ENCODE data around the gene DBNDD2.

The DBNDD2 gene

DNA sequence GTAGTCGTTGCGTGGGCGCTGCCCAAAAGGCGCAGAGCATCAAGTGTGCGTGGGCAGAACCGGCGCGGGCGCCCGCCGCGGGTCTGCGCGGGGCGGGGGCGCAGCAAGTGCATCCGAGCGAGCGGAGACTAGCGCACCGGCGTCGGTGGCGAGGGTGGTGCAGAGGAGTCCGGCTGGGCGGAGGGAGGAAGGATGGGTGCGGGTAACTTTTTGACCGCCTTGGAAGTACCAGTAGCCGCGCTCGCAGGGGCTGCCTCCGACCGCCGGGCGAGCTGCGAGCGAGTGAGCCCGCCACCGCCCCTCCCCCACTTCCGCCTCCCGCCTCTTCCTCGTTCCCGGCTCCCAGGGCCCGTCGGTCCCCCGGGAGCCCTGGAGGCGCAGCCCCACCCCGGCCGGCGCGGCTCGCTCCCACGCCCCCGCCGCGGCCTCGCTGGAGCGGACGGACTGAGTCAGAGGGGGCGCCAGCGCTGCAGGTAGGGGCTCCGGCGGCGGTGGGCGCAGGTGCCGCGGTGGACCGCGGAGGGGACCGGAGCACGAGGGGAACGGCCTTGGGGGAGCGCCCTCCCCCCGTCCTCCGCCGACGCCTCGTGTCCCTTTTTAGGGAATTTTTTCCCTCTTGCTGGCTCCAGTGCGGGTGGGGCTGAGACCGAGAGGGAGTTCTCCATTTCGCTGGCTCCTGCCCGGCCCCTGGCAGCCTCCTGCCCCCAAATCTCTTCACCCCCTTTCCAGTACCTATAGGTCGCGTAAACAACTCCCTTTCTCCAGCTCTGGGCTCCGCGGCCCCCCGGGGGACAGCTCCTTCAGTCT, 1.6 kb upstream of the DBNDD2 start (continued):
- TF ChIP-seq, protein P1, sequence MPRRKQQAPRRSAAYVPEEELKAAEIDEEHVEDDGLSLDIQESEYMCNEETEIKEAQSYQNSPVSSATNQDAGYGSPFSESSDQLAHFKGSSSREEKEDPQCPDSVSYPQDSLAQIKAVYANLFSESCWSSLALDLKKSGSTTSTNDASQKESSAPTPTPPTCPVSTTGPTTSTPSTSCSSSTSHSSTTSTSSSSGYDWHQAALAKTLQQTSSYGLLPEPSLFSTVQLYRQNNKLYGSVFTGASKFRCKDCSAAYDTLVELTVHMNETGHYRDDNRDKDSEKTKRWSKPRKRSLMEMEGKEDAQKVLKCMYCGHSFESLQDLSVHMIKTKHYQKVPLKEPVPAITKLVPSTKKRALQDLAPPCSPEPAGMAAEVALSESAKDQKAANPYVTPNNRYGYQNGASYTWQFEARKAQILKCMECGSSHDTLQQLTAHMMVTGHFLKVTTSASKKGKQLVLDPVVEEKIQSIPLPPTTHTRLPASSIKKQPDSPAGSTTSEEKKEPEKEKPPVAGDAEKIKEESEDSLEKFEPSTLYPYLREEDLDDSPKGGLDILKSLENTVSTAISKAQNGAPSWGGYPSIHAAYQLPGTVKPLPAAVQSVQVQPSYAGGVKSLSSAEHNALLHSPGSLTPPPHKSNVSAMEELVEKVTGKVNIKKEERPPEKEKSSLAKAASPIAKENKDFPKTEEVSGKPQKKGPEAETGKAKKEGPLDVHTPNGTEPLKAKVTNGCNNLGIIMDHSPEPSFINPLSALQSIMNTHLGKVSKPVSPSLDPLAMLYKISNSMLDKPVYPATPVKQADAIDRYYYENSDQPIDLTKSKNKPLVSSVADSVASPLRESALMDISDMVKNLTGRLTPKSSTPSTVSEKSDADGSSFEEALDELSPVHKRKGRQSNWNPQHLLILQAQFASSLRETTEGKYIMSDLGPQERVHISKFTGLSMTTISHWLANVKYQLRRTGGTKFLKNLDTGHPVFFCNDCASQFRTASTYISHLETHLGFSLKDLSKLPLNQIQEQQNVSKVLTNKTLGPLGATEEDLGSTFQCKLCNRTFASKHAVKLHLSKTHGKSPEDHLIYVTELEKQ (tag by site-specific recombination; IDR thresholded peaks at IDR 0.05; ENCODE audit: borderline replicate concordance): no peak
- TF ChIP-seq ZBTB7A (tag by site-specific recombination; IDR thresholded peaks at IDR 0.05; ENCODE audit: low read depth): peak; percentile 33; the same call in 1 of the 2 replicates
- no peak for TF ChIP-seq ZNF529 (tag by site-specific recombination; IDR thresholded peaks at IDR 0.05; ENCODE audit: insufficient replicate concordance)
- TF ChIP-seq ZNF350 (tag by site-specific recombination; IDR thresholded peaks at IDR 0.05): no peak
- TF ChIP-seq, protein P2, sequence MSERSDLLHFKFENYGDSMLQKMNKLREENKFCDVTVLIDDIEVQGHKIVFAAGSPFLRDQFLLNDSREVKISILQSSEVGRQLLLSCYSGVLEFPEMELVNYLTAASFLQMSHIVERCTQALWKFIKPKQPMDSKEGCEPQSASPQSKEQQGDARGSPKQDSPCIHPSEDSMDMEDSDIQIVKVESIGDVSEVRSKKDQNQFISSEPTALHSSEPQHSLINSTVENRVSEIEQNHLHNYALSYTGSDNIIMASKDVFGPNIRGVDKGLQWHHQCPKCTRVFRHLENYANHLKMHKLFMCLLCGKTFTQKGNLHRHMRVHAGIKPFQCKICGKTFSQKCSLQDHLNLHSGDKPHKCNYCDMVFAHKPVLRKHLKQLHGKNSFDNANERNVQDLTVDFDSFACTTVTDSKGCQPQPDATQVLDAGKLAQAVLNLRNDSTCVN (tag by site-specific recombination; optimal IDR thresholded peaks at IDR 0.05): peak; percentile 100
- peak; percentile 10; the same call in 1 of the 2 replicates for TF ChIP-seq WT1 (tag by site-specific recombination; IDR thresholded peaks at IDR 0.05)
- no peak for TF ChIP-seq ZNF654 (tag by site-specific recombination; IDR thresholded peaks at IDR 0.05; ENCODE audit: low read depth)
- TF ChIP-seq SP7 (tag by site-specific recombination; IDR thresholded peaks at IDR 0.05): peak; percentile 72; the same call in 1 of the 2 replicates
- peak; percentile 67 for TF ChIP-seq ZNF335 (tag by site-specific recombination; conservative IDR thresholded peaks at IDR 0.05)
- no peak for TF ChIP-seq AEBP2 (tag by site-specific recombination; IDR thresholded peaks at IDR 0.05; ENCODE audit: borderline replicate concordance)
- TF ChIP-seq ZNF426 (tag by site-specific recombination; IDR thresholded peaks at IDR 0.05): no peak
- TF ChIP-seq, protein P3, sequence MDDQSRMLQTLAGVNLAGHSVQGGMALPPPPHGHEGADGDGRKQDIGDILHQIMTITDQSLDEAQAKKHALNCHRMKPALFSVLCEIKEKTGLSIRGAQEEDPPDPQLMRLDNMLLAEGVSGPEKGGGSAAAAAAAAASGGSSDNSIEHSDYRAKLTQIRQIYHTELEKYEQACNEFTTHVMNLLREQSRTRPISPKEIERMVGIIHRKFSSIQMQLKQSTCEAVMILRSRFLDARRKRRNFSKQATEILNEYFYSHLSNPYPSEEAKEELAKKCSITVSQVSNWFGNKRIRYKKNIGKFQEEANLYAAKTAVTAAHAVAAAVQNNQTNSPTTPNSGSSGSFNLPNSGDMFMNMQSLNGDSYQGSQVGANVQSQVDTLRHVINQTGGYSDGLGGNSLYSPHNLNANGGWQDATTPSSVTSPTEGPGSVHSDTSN (CRISPR knock-in tag; IDR thresholded peaks at IDR 0.05): no peak; the same call in 1 of the 2 replicates
- TF ChIP-seq ZBTB17 (tag by site-specific recombination; IDR thresholded peaks at IDR 0.05): no peak
- TF ChIP-seq, protein P4, sequence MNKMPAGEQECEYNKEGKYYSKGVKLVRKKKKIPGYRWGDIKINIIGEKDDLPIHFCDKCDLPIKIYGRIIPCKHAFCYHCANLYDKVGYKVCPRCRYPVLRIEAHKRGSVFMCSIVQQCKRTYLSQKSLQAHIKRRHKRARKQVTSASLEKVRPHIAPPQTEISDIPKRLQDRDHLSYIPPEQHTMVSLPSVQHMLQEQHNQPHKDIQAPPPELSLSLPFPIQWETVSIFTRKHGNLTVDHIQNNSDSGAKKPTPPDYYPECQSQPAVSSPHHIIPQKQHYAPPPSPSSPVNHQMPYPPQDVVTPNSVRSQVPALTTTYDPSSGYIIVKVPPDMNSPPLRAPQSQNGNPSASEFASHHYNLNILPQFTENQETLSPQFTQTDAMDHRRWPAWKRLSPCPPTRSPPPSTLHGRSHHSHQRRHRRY (tag by site-specific recombination; IDR thresholded peaks at IDR 0.05): no peak
- TF ChIP-seq SP2 (tag by site-specific recombination; IDR thresholded peaks at IDR 0.05): peak; percentile 70
- TF ChIP-seq ZNF629 (tag by site-specific recombination; IDR thresholded peaks at IDR 0.05): peak; percentile 48; the same call in 1 of the 2 replicates
- no peak for TF ChIP-seq ZNF776 (tag by site-specific recombination; IDR thresholded peaks at IDR 0.05; ENCODE audit: borderline replicate concordance)
- TF ChIP-seq ZNF239 (tag by site-specific recombination; IDR thresholded peaks at IDR 0.05): no peak
- no peak for TF ChIP-seq ZNF544 (tag by site-specific recombination; IDR thresholded peaks at IDR 0.05)
- TF ChIP-seq REPIN1 (tag by site-specific recombination; IDR thresholded peaks at IDR 0.05; ENCODE audit: low read depth): no peak
- TF ChIP-seq ZNF157 (tag by site-specific recombination; IDR thresholded peaks at IDR 0.05): no peak
- peak; percentile 100 for TF ChIP-seq ZFHX2 (tag by site-specific recombination; conservative IDR thresholded peaks at IDR 0.05)
- peak; percentile 98 for TF ChIP-seq EGR2 (tag by site-specific recombination; IDR thresholded peaks at IDR 0.05; ENCODE audit: low read depth)
- TF ChIP-seq PRDM2 (tag by site-specific recombination; IDR thresholded peaks at IDR 0.05; ENCODE audit: borderline replicate concordance): no peak

Measured in HEK293 (cell line).